Endometrium (tissue), 2 donors: Measurements from ENCODE around the gene CNOT8.
"Not testable (repeated sequence)": the region's sequence is repeated elsewhere in the genome, so short reads cannot be mapped to it uniquely, and the experiment has no call there.

Experiments
- FAIRE-seq: peaks from 2 replicates; lab custom pipeline; 2012; peaks lifted over from hg19 to GRCh38; lab: Jason Lieb, UNC
- donor health status: control.
- donor health status: control.

CNOT8 gene

DNA sequence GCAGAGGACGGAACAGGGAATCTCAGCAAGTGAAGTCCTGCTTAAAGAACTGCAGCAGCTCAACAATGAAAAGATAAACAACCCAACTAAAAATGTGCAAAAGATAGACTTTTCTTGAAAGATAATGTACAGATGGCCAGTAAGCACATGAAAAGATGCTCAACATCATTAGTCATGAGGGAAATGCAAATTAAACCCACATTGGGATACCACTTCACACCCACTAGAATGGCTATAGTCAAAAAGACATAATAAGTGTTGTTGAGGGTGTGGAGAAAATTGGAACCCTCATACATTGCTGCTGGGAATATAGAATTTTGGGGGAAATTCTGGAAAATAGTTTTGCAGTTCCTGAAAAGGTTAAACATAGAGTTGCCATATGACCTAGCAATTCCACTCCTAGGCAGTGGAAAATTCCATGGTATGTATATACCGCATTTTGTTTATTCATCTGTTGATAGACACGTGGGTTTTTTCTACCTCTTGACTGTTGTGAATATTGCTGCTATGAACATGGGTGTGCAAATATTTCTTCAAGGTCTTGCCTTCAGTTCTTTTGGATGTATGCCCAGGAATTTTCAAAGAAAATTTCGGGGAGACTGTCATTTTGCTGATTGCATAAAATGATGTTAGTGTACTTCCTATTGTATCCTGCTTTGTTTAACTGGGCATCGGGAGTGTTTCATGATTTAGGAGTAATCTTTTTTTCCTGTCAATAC lies 7.2 kb downstream of the CNOT8 start:
- FAIRE-seq = no peak

DNA sequence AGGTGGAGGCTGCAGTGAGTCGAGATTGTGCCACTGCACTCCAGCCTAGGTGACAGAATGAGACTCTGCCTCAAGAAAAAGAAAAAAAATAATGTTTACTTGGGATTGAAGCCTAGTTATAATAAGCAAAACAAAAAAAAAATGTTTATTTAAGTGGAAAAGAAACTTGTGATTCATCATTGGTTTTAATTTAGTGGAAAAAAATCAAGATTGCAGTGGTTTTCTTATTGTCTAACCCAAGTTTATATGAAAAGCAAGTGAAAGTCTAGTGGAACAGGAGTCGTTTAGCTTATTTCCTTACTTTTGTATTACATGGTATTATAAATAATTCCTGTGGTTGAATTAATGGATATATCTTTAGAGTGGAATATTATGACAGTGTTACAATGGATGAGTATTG lies 8.4 kb downstream of the CNOT8 start:
- FAIRE-seq = no peak

DNA sequence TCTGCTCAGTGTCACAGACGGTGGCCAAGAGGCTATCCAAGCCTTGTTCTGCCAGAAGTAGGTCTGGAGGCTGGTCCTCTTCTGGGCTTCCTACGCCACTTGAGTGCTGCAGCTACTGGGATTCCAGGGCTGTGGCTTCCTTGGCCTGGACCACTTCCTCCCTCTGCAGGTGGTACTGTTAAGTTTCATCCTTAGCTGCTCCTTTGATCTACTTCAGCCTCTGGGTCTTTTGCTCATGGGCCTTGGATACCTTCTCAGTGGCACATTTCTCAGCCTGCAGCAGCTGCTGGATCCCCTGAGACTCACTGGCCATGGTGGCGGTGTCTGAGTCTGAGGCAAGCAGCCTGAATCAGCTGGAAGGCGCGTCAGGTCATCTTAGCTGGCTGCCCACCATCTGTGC lies 10.3 kb downstream of the CNOT8 start:
- no peak for FAIRE-seq

DNA sequence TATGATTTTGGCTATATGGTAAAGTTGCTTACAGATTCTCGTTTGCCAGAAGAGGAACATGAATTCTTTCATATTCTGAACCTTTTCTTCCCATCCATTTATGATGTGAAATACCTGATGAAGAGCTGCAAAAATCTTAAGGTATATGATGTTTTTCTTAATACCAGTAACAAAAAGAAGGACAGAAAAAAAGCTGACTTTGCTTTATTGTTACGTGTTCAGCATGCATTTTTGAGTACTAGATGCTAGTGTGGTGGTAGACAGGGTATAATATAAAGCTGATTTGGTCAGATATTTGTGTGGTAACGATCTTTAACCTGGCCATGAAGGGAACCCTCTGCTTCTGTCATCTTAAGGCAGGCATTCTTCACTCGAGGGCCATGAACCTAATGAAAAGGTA lies 13.3 kb downstream of the CNOT8 start:
- FAIRE-seq = no peak

DNA sequence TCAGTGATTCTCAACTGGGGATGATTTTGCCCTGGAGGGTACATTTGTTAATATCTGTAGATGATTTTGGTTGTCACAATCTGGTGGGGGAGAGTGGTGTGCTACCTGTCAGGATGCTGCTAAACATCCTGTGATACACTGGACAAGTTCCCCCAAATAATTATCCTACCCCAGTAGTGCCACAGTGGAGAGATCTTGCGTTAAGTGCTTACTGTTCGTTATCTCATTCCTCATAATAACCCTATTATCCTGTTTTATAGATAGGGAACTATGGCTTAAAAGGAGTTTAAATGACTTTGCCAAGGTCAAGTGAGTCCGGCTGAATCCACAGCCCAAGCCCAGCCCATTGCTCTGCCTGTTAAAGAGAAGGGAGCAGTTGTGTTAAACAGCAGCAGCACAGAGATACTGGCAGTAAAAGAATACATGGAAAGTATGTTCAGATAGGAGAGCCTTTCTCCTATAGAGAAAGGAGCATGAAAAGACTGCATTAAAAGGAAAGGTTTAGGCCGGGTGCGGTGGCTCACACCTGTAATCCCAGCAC lies 15.4 kb downstream of the CNOT8 start:
- FAIRE-seq = no peak

DNA sequence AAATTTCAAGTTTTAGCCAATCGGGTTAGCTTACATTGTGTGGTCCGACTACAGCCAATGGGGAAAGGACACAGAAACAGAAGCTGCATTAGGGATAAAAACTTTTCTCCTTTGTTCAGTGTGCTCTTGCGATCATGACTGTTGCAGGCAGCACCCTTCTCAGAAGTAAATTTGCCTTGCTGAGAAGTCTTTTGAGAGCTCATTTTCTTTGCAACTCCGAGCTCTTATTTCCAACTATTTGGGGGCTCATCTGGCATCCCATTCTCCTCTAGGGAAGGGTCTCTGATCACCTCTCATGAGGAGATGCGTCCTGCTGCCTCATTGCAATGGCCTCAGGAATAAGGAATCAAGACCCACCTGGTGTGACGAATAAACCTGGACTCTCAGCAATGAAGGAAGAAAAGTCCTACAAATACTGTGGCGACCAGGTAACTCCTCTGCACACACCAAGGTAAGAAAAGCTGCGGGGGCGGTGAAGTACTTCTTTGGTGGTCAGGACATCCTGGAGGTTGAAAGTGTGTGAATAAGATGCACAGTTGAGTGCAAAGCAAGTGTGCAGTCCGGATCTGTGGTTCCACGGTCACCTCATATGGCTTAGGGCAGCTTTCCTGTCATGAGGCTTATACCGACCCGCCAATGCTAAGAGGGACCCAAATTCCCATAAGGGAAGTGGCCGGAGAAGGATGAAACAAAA lies 20.4 kb downstream of the CNOT8 start:
- no peak for FAIRE-seq

DNA sequence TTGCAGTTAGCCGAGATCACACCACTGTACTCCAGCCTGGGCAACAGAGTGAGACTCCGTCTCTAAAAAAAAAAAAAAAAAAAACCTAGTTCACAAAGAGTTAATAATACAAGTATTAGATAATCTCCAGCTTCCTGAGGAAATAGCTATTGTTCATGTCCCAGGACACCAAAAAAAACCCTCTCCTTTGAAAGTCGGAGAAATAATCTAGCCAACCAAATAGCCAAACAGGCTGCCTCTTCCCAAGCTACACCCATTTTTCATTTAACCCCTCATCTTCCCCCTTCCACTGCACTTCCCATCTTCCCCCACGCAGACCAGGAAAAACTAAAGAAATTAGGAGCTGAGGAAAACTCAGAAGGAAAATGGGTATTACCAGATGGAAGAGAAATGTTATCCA lies 23.6 kb downstream of the CNOT8 start:
- FAIRE-seq = no peak

DNA sequence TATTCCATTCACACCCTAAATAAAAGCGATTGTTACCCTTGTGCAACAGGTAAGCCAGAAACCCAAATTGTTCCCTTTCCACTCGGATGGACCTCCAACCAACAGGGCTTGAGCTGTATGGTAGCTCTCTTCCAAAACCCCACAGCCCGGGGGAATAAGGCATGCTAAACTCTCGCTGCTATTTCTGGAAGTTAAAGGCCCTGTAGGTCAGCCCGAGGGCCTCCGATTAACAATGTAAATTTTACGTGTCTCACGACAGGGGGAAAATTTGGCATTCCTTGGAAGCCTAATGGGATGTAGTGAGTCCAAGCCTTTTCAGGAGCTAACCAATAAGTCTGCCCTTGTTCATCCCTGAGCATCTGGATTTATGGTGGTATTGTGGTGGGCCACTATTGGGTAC lies 26.0 kb downstream of the CNOT8 start:
- FAIRE-seq = no peak

DNA sequence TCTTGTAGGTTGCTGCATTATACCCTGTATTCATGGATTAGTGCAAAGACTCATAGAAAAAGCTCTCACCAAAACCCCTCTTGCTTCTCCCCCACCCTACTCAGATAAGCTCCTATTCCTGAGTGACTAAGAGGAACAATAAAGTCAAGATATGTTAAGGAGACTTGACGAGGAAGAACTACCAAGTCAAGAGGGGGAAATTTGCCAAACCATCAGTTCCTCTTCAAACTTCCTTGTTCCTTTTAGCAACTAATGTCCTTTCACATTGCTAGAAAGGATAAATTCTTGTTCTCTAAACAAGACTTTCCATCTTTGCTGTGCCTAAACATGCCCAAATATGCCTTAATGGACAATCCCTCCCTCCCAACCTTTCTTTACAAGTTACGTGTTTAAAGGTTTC lies 27.0 kb downstream of the CNOT8 start:
- no peak for FAIRE-seq

DNA sequence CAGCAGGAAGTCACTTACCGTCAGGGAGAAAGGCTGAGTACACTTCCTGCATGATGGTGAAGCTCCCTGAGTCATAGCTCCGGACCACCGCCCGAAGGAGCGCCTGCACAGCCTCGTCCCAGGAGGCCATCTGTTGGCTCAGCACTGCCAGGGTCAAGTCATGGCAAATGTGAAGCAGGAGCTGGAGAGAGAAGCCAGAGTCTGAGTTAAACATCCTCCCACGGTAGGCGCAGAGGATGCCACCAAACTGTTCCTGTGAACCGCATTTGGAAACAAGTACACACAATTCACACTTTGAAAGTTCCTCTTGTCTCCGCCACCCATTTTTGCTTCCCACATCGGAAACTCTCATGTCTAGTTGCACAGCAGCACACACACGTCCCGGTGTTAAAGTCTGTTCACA lies 33.9 kb downstream of the CNOT8 start:
- FAIRE-seq = no peak

DNA sequence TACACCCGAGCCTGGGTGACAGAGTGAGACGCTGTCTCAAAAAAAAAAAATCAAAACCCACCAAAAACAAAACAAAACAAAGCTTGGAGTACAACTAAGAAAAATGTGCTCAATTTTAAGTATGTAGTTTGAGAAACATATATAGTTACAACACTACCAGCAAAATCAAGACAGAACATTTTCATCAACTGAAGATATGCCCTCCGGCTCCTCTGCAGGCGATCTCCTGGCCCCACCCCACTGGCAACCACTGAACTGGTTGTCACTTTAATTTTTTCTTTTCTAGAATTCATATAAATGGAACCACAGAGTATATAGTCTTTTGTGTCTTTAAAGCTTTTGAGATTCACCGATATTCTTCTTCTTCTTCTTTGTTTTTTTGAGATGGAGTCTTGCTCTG lies 35.0 kb downstream of the CNOT8 start:
- no peak for FAIRE-seq

DNA sequence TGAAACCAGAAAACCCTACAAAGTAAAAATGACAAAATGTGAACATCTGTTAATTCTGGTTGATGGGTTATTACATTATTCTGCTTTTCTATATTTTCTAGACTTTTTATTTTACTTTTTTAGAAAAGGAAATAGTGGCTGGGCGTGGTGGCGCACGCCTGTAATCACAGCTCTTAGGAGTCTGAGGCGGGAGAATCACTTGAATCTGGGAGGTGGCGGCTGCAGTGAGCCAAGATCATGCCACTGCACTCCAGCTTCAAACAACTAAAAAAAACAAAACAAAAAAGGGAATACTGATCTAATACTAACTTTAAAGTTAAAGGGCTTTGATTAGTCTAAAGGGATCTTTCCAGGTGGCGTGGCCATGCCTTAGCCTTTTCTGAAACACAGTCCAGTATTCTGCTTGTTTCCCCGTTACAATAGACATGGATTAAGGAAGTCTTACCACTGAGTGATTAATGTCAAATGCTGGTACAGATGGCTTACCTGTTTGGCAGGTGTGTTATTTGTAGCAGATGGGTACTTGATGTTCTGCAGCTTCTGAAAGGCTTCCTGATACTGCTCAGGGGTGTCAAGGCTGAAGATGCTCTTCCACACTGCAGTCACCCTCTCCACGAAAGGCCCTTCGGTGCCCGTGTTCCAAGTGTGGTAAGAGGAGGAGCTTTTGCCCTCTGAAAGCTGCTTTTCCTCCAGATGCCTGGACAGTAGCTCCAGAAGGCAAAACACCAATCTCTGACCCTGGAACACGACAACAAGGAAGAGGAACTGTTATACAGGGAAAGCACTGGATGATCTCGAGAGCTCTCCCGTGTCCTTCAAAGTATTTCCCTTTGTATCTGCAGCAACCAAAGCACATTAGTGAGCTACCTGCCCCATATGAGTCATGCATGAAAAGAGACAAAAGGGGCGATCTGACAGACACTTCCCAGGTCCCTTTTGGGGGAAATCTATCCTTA lies 37.5 kb downstream of the CNOT8 start:
- no peak for FAIRE-seq

DNA sequence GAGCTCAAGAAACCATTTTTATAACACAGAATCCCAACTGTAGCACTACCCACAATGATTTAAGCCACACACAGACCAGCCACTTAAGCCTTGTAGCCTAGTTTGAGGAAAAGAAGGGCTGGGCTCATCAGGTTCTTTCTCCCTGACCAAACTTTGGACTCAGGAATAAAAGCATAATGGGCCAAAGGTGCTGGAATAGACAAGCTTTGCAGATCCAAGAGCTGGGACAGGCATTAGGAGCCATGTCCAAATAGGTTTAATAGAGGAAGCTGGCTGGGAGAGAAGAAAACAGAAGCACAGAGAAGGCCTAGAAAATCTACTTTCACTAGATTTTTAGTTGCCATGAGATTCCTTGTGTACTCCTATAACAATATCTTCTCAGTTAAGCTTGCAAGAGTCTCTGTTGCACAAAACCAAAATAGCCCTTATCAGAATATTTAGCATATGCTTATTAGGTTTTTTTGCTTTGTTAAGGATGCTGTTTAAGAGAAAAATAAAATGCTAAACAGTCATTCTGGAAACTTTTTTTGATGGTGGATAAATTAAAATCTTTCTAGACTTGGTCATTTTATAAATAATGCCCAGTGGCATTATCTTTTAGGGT lies 38.2 kb downstream of the CNOT8 start:
- no peak for FAIRE-seq

DNA sequence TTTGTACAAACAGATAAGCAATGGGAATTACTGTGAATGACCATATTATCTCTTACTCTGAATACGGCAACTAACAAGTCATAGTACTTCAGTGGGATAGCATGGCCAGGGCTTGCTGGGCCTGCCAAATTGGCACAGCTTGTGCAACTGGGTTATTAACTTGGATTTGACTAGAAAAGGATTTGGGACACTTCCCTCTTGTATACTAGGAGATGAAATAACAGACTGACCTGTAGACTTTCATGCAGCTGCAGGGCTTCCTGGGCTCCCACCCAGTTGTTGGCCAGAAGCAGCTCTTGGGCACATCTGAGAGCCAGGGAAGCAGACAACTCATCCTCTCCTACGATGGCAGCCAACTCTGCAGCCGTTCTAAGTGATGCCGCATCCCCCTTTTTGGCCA lies 39.8 kb downstream of the CNOT8 start:
- no peak for FAIRE-seq

DNA sequence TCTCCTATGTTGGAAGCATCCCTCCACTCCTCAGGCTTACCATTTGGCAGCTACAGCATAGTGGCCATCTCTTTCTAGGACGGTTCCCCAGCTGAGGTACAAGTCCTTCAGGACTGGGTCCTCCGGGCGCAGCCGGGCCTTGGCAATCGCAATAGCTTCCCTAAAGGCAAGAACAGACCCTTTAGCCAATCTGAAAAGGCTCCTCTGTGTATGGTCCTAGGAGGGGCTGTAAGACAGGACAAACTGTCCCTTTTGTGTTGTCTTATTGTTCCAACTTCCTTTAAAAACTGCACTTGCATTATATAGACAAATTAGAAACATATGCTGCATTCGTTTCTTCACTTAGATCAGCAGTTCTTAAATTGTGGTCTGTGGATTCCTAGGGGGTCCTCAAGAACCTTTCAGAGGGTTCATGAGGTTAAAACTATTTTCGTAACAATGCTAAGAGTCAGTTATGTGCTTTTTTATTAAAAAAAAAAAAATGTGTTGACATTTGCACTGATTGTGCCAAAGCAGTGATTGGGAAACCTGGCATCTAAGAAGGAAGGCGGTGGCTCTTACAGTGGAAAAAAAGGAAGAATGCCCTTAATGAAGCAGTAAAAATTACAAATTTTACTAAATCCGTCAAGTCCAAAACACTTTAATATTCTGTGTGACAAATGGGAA lies 40.9 kb downstream of the CNOT8 start:
- no peak for FAIRE-seq

DNA sequence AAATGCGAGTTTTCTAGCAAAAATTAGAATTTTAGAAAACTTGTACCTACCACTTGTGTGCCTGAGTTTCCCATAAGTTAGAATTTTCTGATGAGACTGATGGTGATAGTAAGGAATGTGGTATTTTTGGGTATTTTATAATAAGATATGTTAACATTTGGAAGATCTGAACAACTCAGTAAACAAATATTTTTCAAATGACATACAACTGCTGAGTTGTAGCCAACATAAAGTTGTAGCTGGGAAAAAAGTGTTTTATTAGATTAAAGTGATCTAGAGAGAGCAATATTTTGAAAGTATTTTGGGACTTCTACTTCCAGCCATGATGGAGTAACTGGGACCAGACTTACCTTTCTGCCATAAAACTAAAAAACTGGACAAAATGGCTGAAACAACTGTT lies 41.6 kb downstream of the CNOT8 start:
- no peak for FAIRE-seq

DNA sequence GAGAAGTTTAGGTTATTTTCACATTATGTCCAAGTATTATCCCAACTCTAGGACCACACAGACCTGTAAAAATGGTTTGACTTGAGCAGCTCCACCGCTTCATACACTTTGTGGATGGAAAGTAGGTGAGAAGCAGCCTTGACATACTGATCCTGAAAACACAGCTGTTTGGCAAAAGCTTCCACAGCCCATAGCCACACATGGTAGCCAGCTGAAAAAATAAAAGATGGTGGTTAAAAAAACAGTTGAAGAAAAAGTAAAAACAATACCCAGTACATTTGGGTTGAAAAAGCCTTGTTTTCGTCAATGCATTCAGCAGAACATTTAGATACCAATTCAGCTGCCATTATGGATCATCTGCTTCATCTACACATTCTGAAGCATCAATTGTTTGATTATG lies 42.8 kb downstream of the CNOT8 start:
- FAIRE-seq = no peak

DNA sequence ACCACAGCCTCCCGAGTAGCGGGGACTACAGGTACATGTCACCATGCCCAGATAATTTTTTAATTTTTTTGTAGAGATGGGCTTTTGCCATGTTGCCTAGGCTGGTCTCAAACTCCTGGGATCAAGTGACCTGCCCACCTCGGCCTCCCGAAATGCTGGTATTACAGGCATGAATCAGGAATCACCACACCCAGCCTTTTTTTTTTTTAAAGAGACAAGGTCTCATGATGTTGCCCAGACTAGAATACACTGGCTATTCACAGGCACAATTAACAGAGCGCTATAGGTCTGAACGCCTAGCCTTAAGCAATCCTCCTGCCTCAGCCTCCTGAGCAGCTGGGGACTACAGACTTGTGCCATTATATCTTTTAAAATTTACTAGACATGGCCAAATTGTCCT lies 43.5 kb downstream of the CNOT8 start:
- FAIRE-seq = no peak

DNA sequence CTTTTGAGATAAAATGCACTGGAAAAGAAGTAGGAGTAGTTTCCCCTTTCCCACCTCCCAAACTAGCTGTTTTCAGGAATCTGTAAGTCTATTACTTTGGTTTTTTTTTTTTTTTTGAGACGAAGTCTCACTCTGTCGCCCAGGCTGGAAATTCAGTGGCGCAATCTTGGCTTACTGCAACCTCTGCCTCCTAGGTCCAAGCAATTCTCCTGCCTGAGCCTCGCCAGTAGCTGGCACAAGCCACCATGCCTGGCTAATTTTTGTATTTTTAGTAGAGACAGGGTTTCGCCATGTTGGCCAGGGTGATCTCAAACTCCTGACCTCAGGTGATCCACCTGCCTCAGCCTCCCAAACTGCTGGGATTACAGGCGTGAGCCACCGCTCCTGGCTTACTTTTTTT lies 47.2 kb downstream of the CNOT8 start:
- not testable (repeated sequence) for FAIRE-seq

DNA sequence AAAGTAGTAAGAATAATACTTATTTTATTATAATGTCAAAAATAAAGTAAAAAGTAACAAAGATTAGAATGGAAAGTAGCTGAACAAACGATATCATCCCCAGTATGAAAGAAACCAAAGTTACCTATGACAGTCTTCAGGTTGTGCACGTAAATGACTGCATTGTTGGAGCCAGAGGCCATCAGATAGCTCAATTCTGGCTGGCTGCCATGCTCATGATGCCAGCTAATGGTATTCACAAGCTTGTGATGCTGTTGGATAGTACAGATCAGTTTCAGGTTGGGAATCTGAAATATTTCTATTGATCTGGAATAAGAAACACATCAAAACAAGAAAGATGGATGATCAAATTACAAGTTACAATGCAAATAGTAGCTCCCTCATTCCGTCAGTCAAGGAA lies 58.4 kb downstream of the CNOT8 start:
- no peak for FAIRE-seq

DNA sequence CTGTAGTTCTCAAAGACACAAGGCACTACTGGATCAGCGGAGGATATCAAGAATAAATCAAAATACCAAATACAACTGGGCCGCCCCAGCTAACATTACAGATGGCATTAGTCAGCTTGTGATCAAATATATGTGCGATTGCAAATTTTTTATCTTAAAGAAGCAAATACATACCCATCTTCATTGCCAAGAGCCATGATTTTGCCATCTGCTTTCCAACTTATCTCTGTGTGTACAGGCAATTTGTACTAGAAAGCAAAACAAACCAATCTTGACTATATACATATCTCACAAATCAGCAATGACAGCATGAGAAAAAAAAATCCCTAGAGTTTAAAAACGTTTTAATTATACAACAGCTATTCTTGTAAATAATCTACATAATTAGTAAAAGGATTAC lies 59.3 kb downstream of the CNOT8 start:
- FAIRE-seq = no peak
